ENCODE data around the gene CMTM5.

The CMTM5 gene

DNA sequence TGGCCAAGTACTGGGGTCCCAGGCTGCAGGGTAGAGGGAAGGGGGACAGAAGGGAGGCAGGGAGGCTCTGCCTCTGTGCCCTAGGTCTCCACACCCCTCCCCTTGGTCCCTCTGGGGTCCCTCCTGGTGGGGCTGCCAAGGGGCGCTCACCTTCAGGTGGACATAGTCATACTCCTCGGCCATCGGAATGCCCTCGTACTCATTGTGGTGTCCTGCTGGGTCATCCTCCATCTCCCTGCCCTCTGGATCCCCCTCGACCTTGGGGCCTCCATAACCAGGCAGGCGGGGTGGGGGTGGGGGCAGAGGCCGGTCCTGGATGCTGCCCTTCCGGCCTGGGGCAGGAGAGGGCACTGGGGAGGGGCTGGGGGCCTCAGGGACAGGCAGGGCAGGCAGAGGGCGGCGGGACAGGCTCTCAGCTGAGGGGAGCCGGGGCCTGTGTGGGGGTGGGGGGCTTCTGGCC, 17.6 kb upstream of the CMTM5 start:
- ATAC-seq, result no peak
- TF ChIP-seq ZNF8 (CRISPR knock-in tag; IDR thresholded peaks at IDR 0.05) (no peak), ZNF70 (CRISPR knock-in tag; IDR thresholded peaks at IDR 0.05) (no peak), ZFP30 (CRISPR knock-in tag; IDR thresholded peaks at IDR 0.05) (no peak), RARB (CRISPR knock-in tag; IDR thresholded peaks at IDR 0.05) (no peak), GLIS3 (CRISPR knock-in tag; IDR thresholded peaks at IDR 0.05) (no peak), ZC3H10 (CRISPR knock-in tag; IDR thresholded peaks at IDR 0.05) (no peak), CSDC2 (CRISPR knock-in tag; IDR thresholded peaks at IDR 0.05) (no peak), ESRRG (CRISPR knock-in tag; IDR thresholded peaks at IDR 0.05) (no peak), ARNTL (CRISPR knock-in tag; IDR thresholded peaks at IDR 0.05; ENCODE audit: borderline replicate concordance, low read depth) (no peak), TCF4 (CRISPR knock-in tag; IDR thresholded peaks at IDR 0.05; ENCODE audit: borderline replicate concordance) (no peak), ZFP3 (CRISPR knock-in tag; IDR thresholded peaks at IDR 0.05) (no peak), SNAI2 (CRISPR knock-in tag; IDR thresholded peaks at IDR 0.05) (no peak), ISL1 (CRISPR knock-in tag; IDR thresholded peaks at IDR 0.05) (no peak), TOX (CRISPR knock-in tag; IDR thresholded peaks at IDR 0.05; ENCODE audit: borderline replicate concordance) (no peak), BACH2 (CRISPR knock-in tag; IDR thresholded peaks at IDR 0.05; ENCODE audit: borderline replicate concordance) (no peak), ZNF565 (CRISPR knock-in tag; conservative IDR thresholded peaks at IDR 0.05; ENCODE audit: low read depth) (no peak)
- TF ChIP-seq, protein P1, sequence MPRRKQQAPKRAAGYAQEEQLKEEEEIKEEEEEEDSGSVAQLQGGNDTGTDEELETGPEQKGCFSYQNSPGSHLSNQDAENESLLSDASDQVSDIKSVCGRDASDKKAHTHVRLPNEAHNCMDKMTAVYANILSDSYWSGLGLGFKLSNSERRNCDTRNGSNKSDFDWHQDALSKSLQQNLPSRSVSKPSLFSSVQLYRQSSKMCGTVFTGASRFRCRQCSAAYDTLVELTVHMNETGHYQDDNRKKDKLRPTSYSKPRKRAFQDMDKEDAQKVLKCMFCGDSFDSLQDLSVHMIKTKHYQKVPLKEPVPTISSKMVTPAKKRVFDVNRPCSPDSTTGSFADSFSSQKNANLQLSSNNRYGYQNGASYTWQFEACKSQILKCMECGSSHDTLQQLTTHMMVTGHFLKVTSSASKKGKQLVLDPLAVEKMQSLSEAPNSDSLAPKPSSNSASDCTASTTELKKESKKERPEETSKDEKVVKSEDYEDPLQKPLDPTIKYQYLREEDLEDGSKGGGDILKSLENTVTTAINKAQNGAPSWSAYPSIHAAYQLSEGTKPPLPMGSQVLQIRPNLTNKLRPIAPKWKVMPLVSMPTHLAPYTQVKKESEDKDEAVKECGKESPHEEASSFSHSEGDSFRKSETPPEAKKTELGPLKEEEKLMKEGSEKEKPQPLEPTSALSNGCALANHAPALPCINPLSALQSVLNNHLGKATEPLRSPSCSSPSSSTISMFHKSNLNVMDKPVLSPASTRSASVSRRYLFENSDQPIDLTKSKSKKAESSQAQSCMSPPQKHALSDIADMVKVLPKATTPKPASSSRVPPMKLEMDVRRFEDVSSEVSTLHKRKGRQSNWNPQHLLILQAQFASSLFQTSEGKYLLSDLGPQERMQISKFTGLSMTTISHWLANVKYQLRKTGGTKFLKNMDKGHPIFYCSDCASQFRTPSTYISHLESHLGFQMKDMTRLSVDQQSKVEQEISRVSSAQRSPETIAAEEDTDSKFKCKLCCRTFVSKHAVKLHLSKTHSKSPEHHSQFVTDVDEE (CRISPR knock-in tag; IDR thresholded peaks at IDR 0.05), result no peak
- TF ChIP-seq, protein P2, sequence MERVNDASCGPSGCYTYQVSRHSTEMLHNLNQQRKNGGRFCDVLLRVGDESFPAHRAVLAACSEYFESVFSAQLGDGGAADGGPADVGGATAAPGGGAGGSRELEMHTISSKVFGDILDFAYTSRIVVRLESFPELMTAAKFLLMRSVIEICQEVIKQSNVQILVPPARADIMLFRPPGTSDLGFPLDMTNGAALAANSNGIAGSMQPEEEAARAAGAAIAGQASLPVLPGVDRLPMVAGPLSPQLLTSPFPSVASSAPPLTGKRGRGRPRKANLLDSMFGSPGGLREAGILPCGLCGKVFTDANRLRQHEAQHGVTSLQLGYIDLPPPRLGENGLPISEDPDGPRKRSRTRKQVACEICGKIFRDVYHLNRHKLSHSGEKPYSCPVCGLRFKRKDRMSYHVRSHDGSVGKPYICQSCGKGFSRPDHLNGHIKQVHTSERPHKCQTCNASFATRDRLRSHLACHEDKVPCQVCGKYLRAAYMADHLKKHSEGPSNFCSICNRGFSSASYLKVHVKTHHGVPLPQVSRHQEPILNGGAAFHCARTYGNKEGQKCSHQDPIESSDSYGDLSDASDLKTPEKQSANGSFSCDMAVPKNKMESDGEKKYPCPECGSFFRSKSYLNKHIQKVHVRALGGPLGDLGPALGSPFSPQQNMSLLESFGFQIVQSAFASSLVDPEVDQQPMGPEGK (CRISPR knock-in tag; IDR thresholded peaks at IDR 0.05; ENCODE audit: borderline replicate concordance), result no peak
- TF ChIP-seq, protein P3, sequence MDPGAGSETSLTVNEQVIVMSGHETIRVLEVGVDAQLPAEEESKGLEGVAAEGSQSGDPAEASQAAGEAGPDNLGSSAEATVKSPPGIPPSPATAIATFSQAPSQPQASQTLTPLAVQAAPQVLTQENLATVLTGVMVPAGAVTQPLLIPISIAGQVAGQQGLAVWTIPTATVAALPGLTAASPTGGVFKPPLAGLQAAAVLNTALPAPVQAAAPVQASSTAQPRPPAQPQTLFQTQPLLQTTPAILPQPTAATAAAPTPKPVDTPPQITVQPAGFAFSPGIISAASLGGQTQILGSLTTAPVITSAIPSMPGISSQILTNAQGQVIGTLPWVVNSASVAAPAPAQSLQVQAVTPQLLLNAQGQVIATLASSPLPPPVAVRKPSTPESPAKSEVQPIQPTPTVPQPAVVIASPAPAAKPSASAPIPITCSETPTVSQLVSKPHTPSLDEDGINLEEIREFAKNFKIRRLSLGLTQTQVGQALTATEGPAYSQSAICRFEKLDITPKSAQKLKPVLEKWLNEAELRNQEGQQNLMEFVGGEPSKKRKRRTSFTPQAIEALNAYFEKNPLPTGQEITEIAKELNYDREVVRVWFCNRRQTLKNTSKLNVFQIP (CRISPR knock-in tag; IDR thresholded peaks at IDR 0.05; ENCODE audit: borderline replicate concordance, low read depth), result no peak
- TF ChIP-seq, protein P4, sequence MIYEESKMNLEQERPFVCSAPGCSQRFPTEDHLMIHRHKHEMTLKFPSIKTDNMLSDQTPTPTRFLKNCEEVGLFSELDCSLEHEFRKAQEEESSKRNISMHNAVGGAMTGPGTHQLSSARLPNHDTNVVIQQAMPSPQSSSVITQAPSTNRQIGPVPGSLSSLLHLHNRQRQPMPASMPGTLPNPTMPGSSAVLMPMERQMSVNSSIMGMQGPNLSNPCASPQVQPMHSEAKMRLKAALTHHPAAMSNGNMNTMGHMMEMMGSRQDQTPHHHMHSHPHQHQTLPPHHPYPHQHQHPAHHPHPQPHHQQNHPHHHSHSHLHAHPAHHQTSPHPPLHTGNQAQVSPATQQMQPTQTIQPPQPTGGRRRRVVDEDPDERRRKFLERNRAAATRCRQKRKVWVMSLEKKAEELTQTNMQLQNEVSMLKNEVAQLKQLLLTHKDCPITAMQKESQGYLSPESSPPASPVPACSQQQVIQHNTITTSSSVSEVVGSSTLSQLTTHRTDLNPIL (CRISPR knock-in tag; IDR thresholded peaks at IDR 0.05; ENCODE audit: low read depth), result no peak

DNA sequence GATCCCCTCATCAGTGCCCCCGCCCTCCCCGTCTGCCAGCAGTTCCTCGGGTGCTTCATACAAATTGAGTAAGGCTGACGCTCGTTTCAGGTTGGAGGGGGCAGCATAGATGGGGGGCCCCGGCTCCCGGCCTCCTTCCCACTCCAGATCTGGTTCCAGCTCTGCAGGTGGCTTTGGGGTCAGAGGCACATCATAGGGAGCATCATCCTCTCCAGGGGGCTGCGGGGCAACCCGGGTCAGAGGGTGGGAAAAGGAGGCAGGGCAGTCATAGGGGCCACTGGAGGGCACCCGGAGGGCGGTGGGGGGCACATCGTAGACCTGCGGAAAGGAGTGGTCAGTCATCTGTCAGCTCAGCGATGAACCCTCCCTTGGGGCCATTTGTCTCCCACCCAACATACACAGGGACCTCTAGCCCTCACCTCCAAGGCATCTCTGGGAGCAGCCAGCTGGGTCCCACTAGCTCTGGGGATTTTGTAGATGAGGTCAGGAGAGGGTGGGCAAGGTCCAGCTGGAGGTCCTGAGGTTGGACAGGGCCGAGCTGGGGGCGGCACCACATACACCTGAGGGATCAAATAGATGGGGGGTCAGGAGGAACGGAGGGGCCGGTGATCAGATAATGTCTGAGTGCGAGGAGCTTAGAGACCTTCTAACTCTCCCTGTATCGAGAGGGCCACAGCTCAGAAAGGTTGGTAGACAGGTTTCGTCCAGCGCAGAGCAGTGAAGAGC, 17.0 kb upstream of the CMTM5 start:
- no peak for TF ChIP-seq ZNF70 (CRISPR knock-in tag; IDR thresholded peaks at IDR 0.05)
- TF ChIP-seq ARNTL (CRISPR knock-in tag; IDR thresholded peaks at IDR 0.05; ENCODE audit: borderline replicate concordance, low read depth), result no peak
- TF ChIP-seq OSR1 (CRISPR knock-in tag; IDR thresholded peaks at IDR 0.05), result no peak
- TF ChIP-seq, protein P4 (CRISPR knock-in tag; IDR thresholded peaks at IDR 0.05; ENCODE audit: low read depth), result no peak
- TF ChIP-seq ZC3H10 (CRISPR knock-in tag; IDR thresholded peaks at IDR 0.05), result no peak
- TF ChIP-seq ZNF8 (CRISPR knock-in tag; IDR thresholded peaks at IDR 0.05), result no peak
- ATAC-seq, result no peak

DNA sequence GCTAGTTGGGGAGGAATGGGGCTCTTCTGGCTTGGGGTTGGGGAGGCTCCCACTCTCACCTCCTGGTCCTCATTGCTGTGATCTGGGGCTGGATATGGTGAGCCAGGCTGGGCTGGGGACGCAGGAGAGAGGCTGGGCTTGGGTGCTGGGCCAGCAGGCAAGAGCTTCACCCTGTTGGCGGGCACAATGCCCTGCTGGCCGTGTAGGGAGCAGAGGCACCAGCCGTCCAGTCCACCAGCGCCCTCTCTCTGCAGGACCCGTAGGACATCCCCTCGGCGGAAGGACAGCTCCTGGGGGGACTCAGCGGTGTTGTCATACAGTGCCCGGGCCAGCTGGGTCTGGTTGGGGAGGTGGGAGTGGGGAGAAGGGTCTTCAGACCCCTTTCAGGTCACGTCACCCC, 16.4 kb upstream of the CMTM5 start:
- no peak for ATAC-seq
- TF ChIP-seq GLIS3 (CRISPR knock-in tag; IDR thresholded peaks at IDR 0.05) (no peak), ZFP30 (CRISPR knock-in tag; IDR thresholded peaks at IDR 0.05) (no peak), ISL1 (CRISPR knock-in tag; IDR thresholded peaks at IDR 0.05) (no peak), RARB (CRISPR knock-in tag; IDR thresholded peaks at IDR 0.05) (no peak), SNAI2 (CRISPR knock-in tag; IDR thresholded peaks at IDR 0.05) (no peak), ZFP3 (CRISPR knock-in tag; IDR thresholded peaks at IDR 0.05) (no peak), CSDC2 (CRISPR knock-in tag; IDR thresholded peaks at IDR 0.05) (no peak)
- TF ChIP-seq, protein P1 (CRISPR knock-in tag; IDR thresholded peaks at IDR 0.05), result no peak
- TF ChIP-seq, protein P3 (CRISPR knock-in tag; IDR thresholded peaks at IDR 0.05; ENCODE audit: borderline replicate concordance, low read depth), result no peak
